Panc1 (cell line): ENCODE results near the gene DCLRE1C. TPM values are rescaled to one million over a fixed set of nuclear protein-coding genes. Genes with fewer than 3 reads are reported as not detected.
"Not testable (repeated sequence)": the region's sequence is repeated elsewhere in the genome, so short reads cannot be mapped to it uniquely, and the experiment has no call there.

ENCODE experiments used
- ATAC-seq: fragments of 200-7000 bp; cut with Tn5 transposase; 2 replicates; pipeline ENCODE4 v1.9.1; 2020; ENCODE audit warnings: mild to moderate bottlenecking, moderate library complexity
- BruUV-seq: library from RNA; stranded (reverse); fragments of 400-500 nt; replicated peaks from 2 replicates; lab custom pipeline; 2021; lab: Mats Ljungman, UMichigan
- CTCF ChIA-PET: fragments of 300-600 bp; sonication (Branson Sonifier 250); formaldehyde crosslinking; loops from one replicate; lab custom pipeline; 2022; ENCODE audit warnings: antibody characterized with exemption; lab: Charles Lee
- POLR2A ChIA-PET: fragments of 300-600 bp; sonication (Branson Sonifier 250); formaldehyde crosslinking; loops from one replicate; lab custom pipeline; 2022; ENCODE audit warnings: antibody characterized with exemption; lab: Charles Lee
- DNase-seq: peaks from one replicate; pipeline ENCODE4 v3.0.0-alpha.2; 2010; ENCODE audit warnings: low read depth, low spot score
- H3K27ac ChIP-seq: 2 replicates; pipeline ENCODE4 v1.5.1; 2011; ENCODE audit warnings: mild to moderate bottlenecking, low read length, inconsistent platforms
- H3K27me3 ChIP-seq: fragments of 200-500 bp; sonication (Bioruptor generic); 2 replicates; pipeline ENCODE4 v1.6.0; 2014; ENCODE audit warnings: low read length, inconsistent platforms; ENCODE audit not compliant: control insufficient read depth, insufficient read depth
- H3K36me3 ChIP-seq: fragments of 200-500 bp; sonication (Bioruptor generic); 2 replicates; pipeline ENCODE4 v1.5.1; 2014; ENCODE audit warnings: inconsistent platforms, mild to moderate bottlenecking, low read length, moderate library complexity; ENCODE audit not compliant: control insufficient read depth, insufficient read depth
- H3K4me1 ChIP-seq: 2 replicates; pipeline ENCODE4 v1.5.1; 2011; ENCODE audit warnings: inconsistent platforms, mild to moderate bottlenecking, low read length, moderate library complexity; ENCODE audit not compliant: control insufficient read depth, insufficient read depth
- H3K4me3 ChIP-seq, 2 experiments: 2 replicates each; pipeline ENCODE4 v1.5.1; 2011 to 2012; ENCODE audit warnings: low read depth in 2 of 2, low read length in 2 of 2, mild to moderate bottlenecking in 2 of 2, inconsistent platforms in 1 of 2, moderate library complexity in 1 of 2
- H3K9me3 ChIP-seq: fragments of 200-500 bp; sonication (Bioruptor generic); 2 replicates; pipeline ENCODE4 v1.5.1; 2014; ENCODE audit warnings: low read depth, mild to moderate bottlenecking, inconsistent platforms, low read length, moderate library complexity; ENCODE audit not compliant: control insufficient read depth, insufficient read depth
- CTCF ChIP-seq: fragments of 450-650 bp; IDR thresholded peaks from 2 replicates; pipeline ENCODE4 v1.5.1; 2017; ENCODE audit warnings: mild to moderate bottlenecking
- POLR2AphosphoS5 ChIP-seq: IDR thresholded peaks from 2 replicates; pipeline ENCODE4 v1.6.1; 2012; ENCODE audit warnings: mild to moderate bottlenecking, low read depth, low read length, moderate library complexity
- REST ChIP-seq, 2 experiments: IDR thresholded peaks; 2 replicates each; pipeline ENCODE4 v1.6.1; 2011 to 2012; ENCODE audit warnings: low read depth in 2 of 2, control low read depth in 1 of 2, low read length in 1 of 2, mild to moderate bottlenecking in 1 of 2, moderate library complexity in 1 of 2; ENCODE audit not compliant: insufficient read depth in 1 of 2
- SIN3A ChIP-seq: IDR thresholded peaks from 2 replicates; pipeline ENCODE4 v1.6.1; 2012; ENCODE audit warnings: low read depth, mild to moderate bottlenecking, low read length, moderate library complexity, borderline replicate concordance; ENCODE audit not compliant: insufficient read depth
- TCF7L2 ChIP-seq: IDR thresholded peaks from 2 replicates; pipeline ENCODE4 v1.6.1; 2011; ENCODE audit warnings: mild to moderate bottlenecking, low read depth, low read length, inconsistent platforms
- in situ Hi-C: cut with HindIII; loops from 2 replicates; pipeline ENCODE4 v1.10.0; 2016; ENCODE audit warnings: low sequenced_read_pairs, low pct_unique_long_range_greater_than_20kb
- intact Hi-C: fragments of 100-400 bp; cut with micrococcal nuclease; formaldehyde crosslinking; loops from one replicate; pipeline ENCODE4 v1.10.0; 2022; ENCODE audit not compliant: unreplicated experiment
- total RNA-seq: library from RNA; stranded (reverse); gene quantifications from one replicate; pipeline ENCODE4 v1.2.1, GENCODE V29; 2021; ENCODE audit not compliant: unreplicated experiment

The DCLRE1C gene
- total RNA-seq, 1 experiment from 2014 or later, result 9.1 TPM

- intact Hi-C loops, POLR2A ChIA-PET, H3K4me3 ChIP-seq, H3K36me3 ChIP-seq, DNase-seq, in situ Hi-C loops, H3K27me3 ChIP-seq, H3K9me3 ChIP-seq, CTCF ChIA-PET, H3K4me1 ChIP-seq, BruUV-seq, ATAC-seq, H3K27ac ChIP-seq: not testable (repeated sequence)
These were observed 89.4 kb downstream of the DCLRE1C start for GRCh38 chr10:14864466-14864865.

GRCh38 chr10:14860791-14861190 is 93.1 kb downstream of the DCLRE1C start:
- DNase-seq (no peak), ATAC-seq (no peak)
- BruUV-seq, result no TSS peak
- intact Hi-C loops (no loop called here), in situ Hi-C loops (no loop called here)
- Histone ChIP-seq H3K4me3 (no peak overlapping the region), H3K27ac (no peak overlapping the region), H3K9me3 (no peaks in the 10 kb centered on the region), H3K36me3 (no peaks in the 10 kb centered on the region), H3K27me3 (no peaks in the 10 kb centered on the region), H3K4me1 (no peaks in the 10 kb centered on the region)
- TF ChIP-seq REST (IDR thresholded peaks at IDR 0.05; ENCODE audit: insufficient read depth in 1 of 2, low read depth in 2 of 2, low read length in 1 of 2) (no peak), SIN3A (no peak), CTCF (no peak), POLR2AphosphoS5 (no peak), TCF7L2 (no peak)
- POLR2A ChIA-PET, result no interaction called here
- CTCF ChIA-PET, result no interaction called here

GRCh38 chr10:14859775-14860174 is 94.1 kb downstream of the DCLRE1C start:
- Histone ChIP-seq H3K27me3 (no peaks in the 10 kb centered on the region), H3K9me3 (no peaks in the 10 kb centered on the region), H3K36me3 (0 out of 2 replicates have a peak, but pooled peaks cover 2% of the 10 kb centered on the region), H3K4me1 (no peaks in the 10 kb centered on the region), H3K27ac (no peak overlapping the region), H3K4me3 (no peak overlapping the region)
- DNase-seq (no peak), ATAC-seq (no peak)
- in situ Hi-C loops, result no loop called here
- ChIA-PET CTCF (no interaction called here), POLR2A (no interaction called here)
- intact Hi-C loops, result no loop called here
- TF ChIP-seq REST (IDR thresholded peaks at IDR 0.05; ENCODE audit: insufficient read depth in 1 of 2, low read depth in 2 of 2, low read length in 1 of 2) (no peak), SIN3A (no peak), TCF7L2 (no peak), POLR2AphosphoS5 (no peak), CTCF (no peak)
- no TSS peak for BruUV-seq
